Right atrium auricular region (tissue), 2 donors: ENCODE data around the gene NCKAP5. TPM values are rescaled to one million over a fixed set of nuclear protein-coding genes. Genes with fewer than 3 reads are reported as not detected.

Experiments
- DNase-seq: peaks from one replicate; pipeline ENCODE4 v3.0.0-alpha.2; 2019; ENCODE audit warnings: low spot score
- H3K27ac ChIP-seq, 2 donors: fragments of 200-600 bp; sonication (generic); 1 replicate in 1 of 2; 2 replicates in 1 of 2; pipeline ENCODE4 v1.5.1; 2016 to 2019
- H3K27me3 ChIP-seq, 2 donors: fragments of 200-600 bp; sonication (generic); one replicate each; pipeline versions ENCODE4 v1.5.1 to v1.6.0; 2017 to 2019
- H3K36me3 ChIP-seq: fragments of 200-600 bp; sonication (generic); one replicate; pipeline ENCODE4 v1.5.1; 2016
- H3K4me1 ChIP-seq, 2 donors: fragments of 200-600 bp; sonication (generic); one replicate each; pipeline versions ENCODE4 v1.5.1 to v1.6.0; 2017 to 2019
- H3K4me3 ChIP-seq, 2 donors: fragments of 200-600 bp; sonication (generic); 1 replicate in 1 of 2; 2 replicates in 1 of 2; pipeline ENCODE4 v1.5.1; 2017 to 2019; ENCODE audit warnings: mild to moderate bottlenecking in 1 of 2, moderate library complexity in 1 of 2
- H3K9me3 ChIP-seq, 2 donors: fragments of 200-600 bp; sonication (generic); one replicate each; pipeline ENCODE4 v1.5.1; 2019
- total RNA-seq, 2 donors: library from RNA; depleted of rRNA; stranded (reverse); fragments of >200 nt; gene quantifications; one replicate each; pipeline ENCODE4 v1.1.0, GENCODE V29; 2016
- TF ChIP-seq, protein P1 (sequence below), 2 donors: fragments of 200-600 bp; sonication (generic); IDR thresholded peaks; one replicate each; pipeline ENCODE4 v1.5.1; 2019; ENCODE audit warnings: antibody characterized with exemption in 2 of 2

NCKAP5 gene
- total RNA-seq, 2 donors from 2014 or later, result 3.6 to 5.4 TPM

DNA sequence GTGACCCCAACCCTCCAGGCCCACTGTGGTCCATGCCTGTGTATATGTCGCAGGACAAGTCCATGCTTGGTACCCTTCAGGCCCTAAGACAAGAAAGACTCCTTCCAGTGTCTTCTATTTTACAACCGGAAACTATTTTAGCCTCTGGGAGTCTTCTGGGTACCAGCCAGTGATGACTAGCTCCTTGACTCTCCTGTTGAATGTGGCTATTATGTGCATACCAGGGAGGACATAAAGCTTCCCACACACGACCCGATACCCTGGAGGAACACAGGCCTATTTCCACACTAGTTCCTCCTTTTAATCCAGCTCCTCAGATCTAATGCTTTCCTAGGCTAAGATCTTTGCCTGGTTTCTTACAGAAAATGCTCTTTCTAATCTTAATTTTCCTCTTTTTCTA, 178.1 kb downstream of the NCKAP5 start:
- Histone ChIP-seq H3K9me3 (no peaks in the 10 kb centered on the region), H3K4me3 (no peak overlapping the region), H3K4me1 (no peaks in the 10 kb centered on the region), H3K27ac (no peak overlapping the region), H3K27me3 (no peaks in the 10 kb centered on the region), H3K36me3 (no peaks in the 10 kb centered on the region)
- DNase-seq, result no peak
- TF ChIP-seq, protein P1, sequence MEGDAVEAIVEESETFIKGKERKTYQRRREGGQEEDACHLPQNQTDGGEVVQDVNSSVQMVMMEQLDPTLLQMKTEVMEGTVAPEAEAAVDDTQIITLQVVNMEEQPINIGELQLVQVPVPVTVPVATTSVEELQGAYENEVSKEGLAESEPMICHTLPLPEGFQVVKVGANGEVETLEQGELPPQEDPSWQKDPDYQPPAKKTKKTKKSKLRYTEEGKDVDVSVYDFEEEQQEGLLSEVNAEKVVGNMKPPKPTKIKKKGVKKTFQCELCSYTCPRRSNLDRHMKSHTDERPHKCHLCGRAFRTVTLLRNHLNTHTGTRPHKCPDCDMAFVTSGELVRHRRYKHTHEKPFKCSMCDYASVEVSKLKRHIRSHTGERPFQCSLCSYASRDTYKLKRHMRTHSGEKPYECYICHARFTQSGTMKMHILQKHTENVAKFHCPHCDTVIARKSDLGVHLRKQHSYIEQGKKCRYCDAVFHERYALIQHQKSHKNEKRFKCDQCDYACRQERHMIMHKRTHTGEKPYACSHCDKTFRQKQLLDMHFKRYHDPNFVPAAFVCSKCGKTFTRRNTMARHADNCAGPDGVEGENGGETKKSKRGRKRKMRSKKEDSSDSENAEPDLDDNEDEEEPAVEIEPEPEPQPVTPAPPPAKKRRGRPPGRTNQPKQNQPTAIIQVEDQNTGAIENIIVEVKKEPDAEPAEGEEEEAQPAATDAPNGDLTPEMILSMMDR (IDR thresholded peaks at IDR 0.05), result no peak

DNA sequence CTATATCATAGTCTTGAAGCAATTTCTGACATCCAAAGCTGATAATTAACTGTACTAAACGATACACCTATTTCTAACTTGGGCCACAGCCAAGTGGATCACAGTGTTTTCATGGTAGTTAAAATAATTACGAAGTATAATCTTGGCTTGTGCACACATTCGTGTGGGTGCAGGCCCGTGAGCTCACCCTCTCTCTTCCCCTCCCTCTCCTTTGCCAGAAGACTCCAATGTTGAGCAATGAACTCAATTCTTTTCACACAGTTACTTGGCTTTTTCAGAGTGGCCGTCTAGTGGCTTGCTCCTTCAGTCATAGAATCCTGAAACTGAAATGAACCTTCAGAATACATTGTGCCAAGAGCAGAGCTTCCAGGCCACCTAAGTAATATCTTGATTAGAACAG, 178.7 kb downstream of the NCKAP5 start:
- TF ChIP-seq, protein P1 (IDR thresholded peaks at IDR 0.05), result no peak
- DNase-seq, result no peak
- H3K27ac ChIP-seq, result no peak overlapping the region
- H3K9me3 ChIP-seq, result no peaks in the 10 kb centered on the region
- no peaks in the 10 kb centered on the region for H3K27me3 ChIP-seq
- H3K4me3 ChIP-seq, result no peak overlapping the region
- H3K36me3 ChIP-seq, result no peaks in the 10 kb centered on the region
- H3K4me1 ChIP-seq, result no peaks in the 10 kb centered on the region

DNA sequence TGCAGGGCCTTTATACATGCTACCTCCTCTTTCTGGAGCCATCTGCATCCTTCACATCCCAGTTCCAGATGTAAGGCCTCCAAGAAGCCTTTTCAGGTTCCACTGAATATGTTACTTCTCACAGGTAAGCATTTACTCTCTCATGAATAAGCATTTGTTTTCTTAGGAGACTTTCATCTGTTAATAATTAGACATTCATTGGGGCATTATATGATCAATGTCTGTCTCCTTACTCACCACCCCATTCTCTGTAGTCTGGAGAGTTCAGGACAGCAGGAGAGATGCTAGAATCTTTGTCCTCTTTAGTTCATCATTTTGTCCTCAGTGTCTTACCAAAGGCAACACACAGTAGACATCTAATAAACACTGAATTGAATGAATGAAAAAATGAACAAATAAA, 185.7 kb downstream of the NCKAP5 start:
- TF ChIP-seq, protein P1 (IDR thresholded peaks at IDR 0.05), result no peak
- no peak for DNase-seq
- H3K9me3 ChIP-seq, result no peaks in the 10 kb centered on the region
- no peaks in the 10 kb centered on the region for H3K4me1 ChIP-seq
- H3K27me3 ChIP-seq, result no peaks in the 10 kb centered on the region
- H3K4me3 ChIP-seq, result no peak overlapping the region
- no peaks in the 10 kb centered on the region for H3K36me3 ChIP-seq
- no peak overlapping the region for H3K27ac ChIP-seq

DNA sequence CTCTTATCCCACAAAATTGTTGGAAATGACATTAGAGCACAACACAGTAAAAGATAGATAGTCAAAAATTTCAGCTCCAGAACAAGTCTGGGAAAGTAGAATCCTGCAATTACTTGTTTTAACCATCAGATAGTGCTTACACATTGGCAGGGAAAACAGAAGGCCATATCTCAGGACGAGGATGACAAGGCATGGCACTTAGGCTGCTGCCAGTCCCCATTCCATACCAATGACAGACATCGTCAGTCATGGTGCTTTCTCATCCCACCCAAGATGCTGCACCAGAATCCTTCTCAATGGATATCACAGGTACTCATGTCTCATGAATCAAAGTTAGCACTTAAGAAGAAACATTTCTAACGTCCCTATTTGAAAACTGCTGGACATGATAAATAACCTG, 187.3 kb downstream of the NCKAP5 start:
- Histone ChIP-seq H3K4me3 (no peak overlapping the region), H3K9me3 (no peaks in the 10 kb centered on the region), H3K27me3 (no peaks in the 10 kb centered on the region), H3K36me3 (no peaks in the 10 kb centered on the region), H3K27ac (no peak overlapping the region), H3K4me1 (no peaks in the 10 kb centered on the region)
- TF ChIP-seq, protein P1 (IDR thresholded peaks at IDR 0.05), result no peak
- DNase-seq, result no peak

DNA sequence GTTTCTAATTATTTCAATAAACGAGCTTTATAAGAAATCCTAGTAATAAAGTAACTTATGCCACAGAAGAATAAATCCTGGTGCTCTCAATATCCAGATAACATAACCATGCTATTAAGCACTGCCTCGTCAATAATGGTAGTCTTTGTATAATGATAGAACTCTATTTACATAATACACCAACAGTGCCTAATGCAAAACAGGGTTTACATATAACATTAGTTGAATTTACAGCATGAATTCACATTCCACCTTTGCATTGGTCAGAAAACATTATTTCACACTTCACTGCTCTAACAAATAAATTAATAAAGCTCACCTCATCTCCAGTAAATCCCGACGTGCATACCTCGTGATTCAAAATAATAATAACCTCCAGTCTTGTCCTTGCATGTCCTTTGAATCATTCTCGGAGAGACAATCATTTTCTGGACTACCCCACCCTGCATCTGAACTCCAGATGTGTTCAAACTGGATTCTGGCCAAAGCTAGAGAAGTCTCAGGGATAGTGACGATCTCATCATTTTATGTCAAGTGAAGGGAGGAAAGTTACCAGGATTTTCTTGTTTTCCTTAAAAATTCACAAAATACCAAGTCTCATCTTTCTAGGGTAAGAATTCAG, 189.2 kb downstream of the NCKAP5 start:
- H3K4me1 ChIP-seq, result no peaks in the 10 kb centered on the region
- H3K27me3 ChIP-seq, result no peaks in the 10 kb centered on the region
- H3K4me3 ChIP-seq, result no peak overlapping the region
- no peak overlapping the region for H3K27ac ChIP-seq
- no peaks in the 10 kb centered on the region for H3K9me3 ChIP-seq
- TF ChIP-seq, protein P1 (IDR thresholded peaks at IDR 0.05), result no peak
- no peaks in the 10 kb centered on the region for H3K36me3 ChIP-seq
- DNase-seq, result no peak

DNA sequence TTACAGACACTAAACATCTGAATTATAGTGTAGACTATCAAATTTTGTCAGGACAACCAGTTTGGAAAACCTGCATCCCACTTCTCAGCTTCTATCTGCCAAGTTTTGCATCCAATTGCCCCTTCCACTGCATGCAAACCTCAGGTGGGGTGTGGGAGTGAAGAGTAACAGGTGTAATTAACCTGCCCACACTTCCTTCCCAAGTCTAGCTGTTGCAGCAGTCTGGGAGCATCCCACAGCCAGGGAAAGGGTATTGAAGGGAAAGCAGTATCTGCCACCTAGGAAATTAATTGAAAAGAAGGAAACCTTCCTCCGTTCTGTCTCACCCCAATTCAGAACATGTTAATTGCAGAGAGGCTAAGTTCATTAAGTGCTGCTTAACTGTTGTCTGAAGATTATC, 189.9 kb downstream of the NCKAP5 start:
- Histone ChIP-seq H3K27me3 (no peaks in the 10 kb centered on the region), H3K4me1 (no peaks in the 10 kb centered on the region), H3K4me3 (no peak overlapping the region), H3K9me3 (no peaks in the 10 kb centered on the region), H3K36me3 (no peaks in the 10 kb centered on the region), H3K27ac (no peak overlapping the region)
- no peak for DNase-seq
- TF ChIP-seq, protein P1 (IDR thresholded peaks at IDR 0.05), result no peak
